Measurements from ENCODE around the gene EXOSC5. TPM values are rescaled to one million over a fixed set of nuclear protein-coding genes. Genes with fewer than 3 reads are reported as not detected.

The EXOSC5 gene
- total and polyA plus RNA-seq, 4 experiments from 2014 or later: 18.2 to 58.6 (median 34.7) TPM

DNA sequence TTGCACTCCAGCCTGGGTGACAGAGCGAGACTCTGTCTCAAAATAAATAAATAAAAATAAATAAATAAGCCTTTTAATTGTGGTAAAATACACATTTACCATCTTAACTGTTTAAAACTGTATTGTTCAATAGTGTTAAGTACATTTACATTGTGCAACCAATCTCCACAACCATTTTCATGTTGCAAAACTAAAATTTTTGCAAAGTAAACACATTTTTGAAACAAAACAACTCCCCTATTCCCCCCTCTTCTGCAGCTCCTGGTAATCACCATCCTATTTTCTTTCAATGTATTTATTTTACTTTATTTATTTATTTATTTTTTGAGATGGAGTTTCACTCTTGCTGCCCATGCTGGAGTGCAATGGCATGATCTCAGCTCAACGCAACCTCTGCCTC, 27.4 kb downstream of the EXOSC5 start:
- H3K27me3 ChIP-seq (ENCODE audit: insufficient read depth, low read length): no peaks in the 10 kb centered on the region
- Mint-ChIP-seq H3K4me3 (no peak overlapping the region), H3K9me3 (no peaks in the 10 kb centered on the region), H3K27ac (no peak overlapping the region), H3K27me3 (no peaks in the 10 kb centered on the region), H3K4me1 (peaks cover 0 to 4% (median 3%) of the 10 kb centered on the region in 4 donors), H3K36me3 (no peaks in the 10 kb centered on the region)
- intact Hi-C loops (cut with micrococcal nuclease): no loop called here
- ChIA-PET CTCF (ENCODE audit: partially characterized antibody) (interaction anchor here (1.0 to 1.4 kb wide), 2 partner anchors 14 to 32 kb away, joined by 3 to 4 read pairs; no protein-coding TSS in a partner anchor), POLR2A (ENCODE audit: partially characterized antibody) (no interaction called here)
- DNase-seq: no peak
- no peak overlapping the region for H3K27ac ChIP-seq (ENCODE audit: low read depth, low read length)
- H3K9me3 ChIP-seq (ENCODE audit: control insufficient read depth in 1 of 2, low read length in 2 of 2): no peaks in the 10 kb centered on the region
- H3K4me1 ChIP-seq (ENCODE audit: insufficient read depth, low read length): peaks cover 3% of the 10 kb centered on the region
- no peaks in the 10 kb centered on the region for H3K36me3 ChIP-seq (ENCODE audit: insufficient read depth, low read length)
- no peak overlapping the region for H3K4me3 ChIP-seq (ENCODE audit: low read length in 2 of 2)

DNA sequence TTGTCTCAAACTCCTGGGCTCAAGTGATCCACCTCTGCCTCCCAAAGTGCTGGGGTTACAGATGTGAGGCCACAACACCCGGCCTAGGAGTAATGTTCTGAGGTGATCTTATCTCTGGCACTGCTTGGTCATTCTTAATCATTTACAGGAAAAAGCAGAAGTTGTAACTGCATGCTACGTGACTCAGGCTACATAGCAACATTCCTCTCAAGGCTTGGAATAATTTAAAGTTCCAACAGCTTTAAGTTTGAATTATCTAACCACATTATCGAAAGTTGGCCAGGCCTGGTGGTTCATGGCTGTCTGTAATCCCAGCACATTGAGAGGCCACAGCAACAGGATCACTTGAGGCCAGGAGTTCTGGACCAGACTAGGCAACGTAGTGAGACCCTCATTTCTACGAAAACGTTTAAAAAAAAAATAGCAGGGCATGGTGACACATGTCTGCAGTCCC, 29.3 kb downstream of the EXOSC5 start:
- peaks cover 16% of the 10 kb centered on the region for H3K4me1 ChIP-seq (ENCODE audit: insufficient read depth, low read length)

DNA sequence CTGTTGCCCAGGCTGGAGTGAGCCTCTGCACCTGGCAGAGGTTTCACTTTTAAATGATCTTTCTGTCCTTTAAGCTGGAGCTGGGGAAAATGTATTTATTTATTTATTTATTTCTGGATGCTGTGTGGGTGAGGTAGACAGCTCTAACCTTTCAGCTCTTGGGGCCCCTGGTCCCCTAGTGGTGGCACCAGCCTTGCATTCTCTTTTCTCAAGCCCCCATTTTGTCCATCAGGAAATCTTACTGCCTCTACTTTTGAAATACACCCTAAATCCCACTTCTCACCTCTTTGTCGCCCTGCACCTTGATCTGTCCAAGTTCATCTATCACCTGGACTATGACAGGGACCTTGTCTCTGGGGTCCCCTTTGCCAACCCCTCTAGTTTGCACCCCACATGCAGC, 31.1 kb downstream of the EXOSC5 start:
- ChIA-PET CTCF (ENCODE audit: partially characterized antibody) (interaction anchor here (3.0 to 4.9 kb wide), 3 partner anchors 11 to 65 kb away, joined by 8 to 48 read pairs (median 30); no protein-coding TSS in a partner anchor), POLR2A (ENCODE audit: partially characterized antibody) (interaction anchor here (0.5 to 6.3 kb wide), 4 partner anchors 14 to 1545 kb away, joined by 3 to 184 read pairs (median 50); partner anchors contain the start of genes CCDC97, HNRNPUL1 and TGFB1)
- no peaks in the 10 kb centered on the region for H3K9me3 Mint-ChIP-seq
- Histone ChIP-seq H3K4me3 (ENCODE audit: low read length in 2 of 2) (no peak overlapping the region), H3K27ac (ENCODE audit: low read depth, low read length) (no peak overlapping the region), H3K36me3 (ENCODE audit: insufficient read depth, low read length) (no peaks in the 10 kb centered on the region), H3K27me3 (ENCODE audit: insufficient read depth, low read length) (no peaks in the 10 kb centered on the region), H3K4me1 (ENCODE audit: insufficient read depth, low read length) (peaks cover 24% of the 10 kb centered on the region), H3K9me3 (ENCODE audit: control insufficient read depth in 1 of 2, low read length in 2 of 2) (no peaks in the 10 kb centered on the region)
- H3K4me1 Mint-ChIP-seq: peaks cover 15 to 27% (median 19%) of the 10 kb centered on the region in 4 donors
- no peak for DNase-seq
- no peaks in the 10 kb centered on the region for H3K27me3 Mint-ChIP-seq
- H3K36me3 Mint-ChIP-seq: peaks cover 0 to 12% of the 10 kb centered on the region in 2 donors
- intact Hi-C loops (cut with micrococcal nuclease): no loop called here
- H3K4me3 Mint-ChIP-seq: peak overlapping the region in 2 of 8 donors; percentile 4 to 20
- peak overlapping the region in 6 of 7 donors; percentile 37 to 79 (median 67) for H3K27ac Mint-ChIP-seq

More for the DNA sequence above, 29.3 kb downstream of the EXOSC5 start:
- Histone ChIP-seq H3K36me3 (ENCODE audit: insufficient read depth, low read length) (no peaks in the 10 kb centered on the region), H3K27ac (ENCODE audit: low read depth, low read length) (no peak overlapping the region), H3K9me3 (ENCODE audit: control insufficient read depth in 1 of 2, low read length in 2 of 2) (no peaks in the 10 kb centered on the region), H3K4me3 (ENCODE audit: low read length in 2 of 2) (no peak overlapping the region), H3K27me3 (ENCODE audit: insufficient read depth, low read length) (no peaks in the 10 kb centered on the region)
- intact Hi-C loops (cut with micrococcal nuclease): no loop called here
- no peaks in the 10 kb centered on the region for H3K9me3 Mint-ChIP-seq
- peaks cover 0 to 8% of the 10 kb centered on the region in 2 donors for H3K36me3 Mint-ChIP-seq
- POLR2A ChIA-PET (ENCODE audit: partially characterized antibody): interaction anchor here (0.9 kb wide), 1 partner anchor 13 kb away, joined by 3 read pairs; no protein-coding TSS in a partner anchor
- H3K27me3 Mint-ChIP-seq: no peaks in the 10 kb centered on the region
- DNase-seq: no peak
- no peak overlapping the region for H3K27ac Mint-ChIP-seq
- no peak overlapping the region for H3K4me3 Mint-ChIP-seq
- CTCF ChIA-PET (ENCODE audit: partially characterized antibody): no interaction called here
- peaks cover 9 to 20% (median 13%) of the 10 kb centered on the region in 4 donors for H3K4me1 Mint-ChIP-seq

DNA sequence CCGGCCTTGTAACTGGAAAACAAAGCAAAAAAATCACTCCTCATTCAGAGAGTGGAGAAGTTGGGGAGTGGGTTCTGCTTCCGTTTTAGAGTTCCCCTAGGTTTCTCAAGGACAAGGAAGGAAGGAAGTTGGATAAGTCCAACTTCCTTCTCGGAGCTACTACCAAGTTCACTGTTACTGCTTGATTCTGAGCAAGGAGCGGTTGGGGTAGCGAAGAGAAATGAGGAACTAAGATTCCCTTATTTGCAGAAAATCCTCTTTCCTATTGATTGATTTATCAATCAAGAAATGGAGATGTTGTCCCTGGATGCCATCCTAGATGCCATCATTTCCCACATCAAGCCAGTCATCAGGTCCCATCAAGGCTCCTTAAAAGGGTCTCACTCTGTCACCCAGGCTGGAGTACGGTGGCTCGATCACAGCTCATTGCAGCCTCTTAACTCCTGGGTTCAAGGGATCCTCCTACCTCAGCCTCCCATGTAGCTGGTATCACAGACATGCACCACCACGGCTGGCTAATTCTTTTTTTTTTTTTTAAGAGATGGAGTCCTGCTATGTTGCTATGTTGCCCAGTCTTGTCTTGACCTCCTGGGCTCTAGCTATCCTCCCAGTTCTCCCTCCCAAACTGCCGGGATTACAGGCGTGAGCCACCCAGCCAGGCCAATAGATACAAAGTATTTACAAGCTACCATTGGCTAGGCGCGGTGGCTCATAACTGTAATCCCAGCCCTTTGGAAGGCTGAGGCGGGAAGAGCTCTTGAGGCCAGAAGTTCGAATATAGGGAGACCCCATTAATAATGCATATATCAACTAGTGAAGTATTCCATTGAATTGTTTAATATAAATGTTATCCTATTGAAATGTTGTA, 32.4 kb downstream of the EXOSC5 start:
- peaks cover 15 to 36% (median 21%) of the 10 kb centered on the region in 4 donors for H3K4me1 Mint-ChIP-seq
- no peaks in the 10 kb centered on the region for H3K27me3 Mint-ChIP-seq
- Histone ChIP-seq H3K9me3 (ENCODE audit: control insufficient read depth in 1 of 2, low read length in 2 of 2) (no peaks in the 10 kb centered on the region), H3K4me1 (ENCODE audit: insufficient read depth, low read length) (peaks cover 24% of the 10 kb centered on the region), H3K36me3 (ENCODE audit: insufficient read depth, low read length) (no peaks in the 10 kb centered on the region), H3K27me3 (ENCODE audit: insufficient read depth, low read length) (no peaks in the 10 kb centered on the region), H3K4me3 (ENCODE audit: low read length in 2 of 2) (peak overlapping the region; percentile 77 to 91), H3K27ac (ENCODE audit: low read depth, low read length) (peak overlapping the region; percentile 99)
- intact Hi-C loops (cut with micrococcal nuclease): loop anchor here (1.0 kb wide), 2 partner anchors 13 to 33 kb away; partner anchors contain the start of genes BCKDHA and EXOSC5
- ChIA-PET CTCF (ENCODE audit: partially characterized antibody) (interaction anchor here (0.7 to 4.9 kb wide), 13 partner anchors 9 to 231 kb away, joined by 3 to 48 read pairs (median 5); no protein-coding TSS in a partner anchor), POLR2A (ENCODE audit: partially characterized antibody) (interaction anchor here (0.5 to 6.3 kb wide), 23 partner anchors 8 to 752 kb away, joined by 3 to 184 read pairs (median 8); partner anchors contain the start of genes B3GNT8, CCDC97, DMAC2 and HNRNPUL1)
- no peak for DNase-seq
- peak overlapping the region; percentile 97 to 100 (median 100) for H3K27ac Mint-ChIP-seq
- peaks cover 0 to 12% of the 10 kb centered on the region in 2 donors for H3K36me3 Mint-ChIP-seq
- no peaks in the 10 kb centered on the region for H3K9me3 Mint-ChIP-seq
- H3K4me3 Mint-ChIP-seq: peak overlapping the region; percentile 93 to 98 (median 95)

DNA sequence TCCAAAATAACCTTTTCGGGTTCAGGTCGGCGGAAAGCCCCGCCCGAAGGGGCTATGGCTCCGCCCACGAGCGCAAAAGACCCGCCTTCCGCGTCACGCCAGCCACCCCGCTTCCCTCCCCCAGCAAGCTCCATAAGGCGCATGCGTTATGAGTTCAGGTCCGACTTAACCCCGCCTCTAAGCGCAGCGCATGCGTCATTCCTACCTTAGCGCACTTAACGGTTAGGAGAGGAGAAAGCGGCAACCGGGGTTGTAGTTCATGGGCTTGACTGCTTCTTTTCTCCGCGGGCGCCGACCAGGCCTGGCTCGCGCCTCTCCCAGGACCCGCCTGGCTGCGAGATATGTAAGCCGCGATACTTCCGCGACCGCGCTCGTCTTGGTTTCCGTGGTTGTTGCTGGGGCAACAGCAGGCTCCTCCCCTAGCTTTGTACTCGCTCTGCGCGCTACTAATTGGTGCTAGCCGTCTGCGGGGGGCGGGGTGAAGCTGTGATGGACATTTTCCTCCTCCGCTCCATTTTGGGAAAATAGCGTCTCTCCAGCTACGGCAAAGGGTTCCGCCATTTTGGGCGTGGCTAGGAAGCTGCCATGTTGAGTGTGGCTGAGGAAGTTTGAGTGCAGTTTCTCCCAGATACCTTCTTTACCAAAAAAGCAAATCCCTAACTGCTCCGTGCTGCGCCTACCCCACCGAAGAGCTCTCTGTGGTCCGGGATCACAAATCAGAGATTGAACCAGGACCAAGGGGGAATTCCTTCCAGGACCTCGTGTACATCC, 33.2 kb downstream of the EXOSC5 start, which contains the start of gene B9D2:
B9D2 (minus strand) TSS at position 397 of the 771 bp plus-strand sequence. CDS start 630 bp downstream, outside the sequence.
- peak; percentile 98 to 99 (median 99) for DNase-seq
- peak within 1 kb of the TSS; percentile 93 to 98 (median 95) for H3K4me3 Mint-ChIP-seq

DNA sequence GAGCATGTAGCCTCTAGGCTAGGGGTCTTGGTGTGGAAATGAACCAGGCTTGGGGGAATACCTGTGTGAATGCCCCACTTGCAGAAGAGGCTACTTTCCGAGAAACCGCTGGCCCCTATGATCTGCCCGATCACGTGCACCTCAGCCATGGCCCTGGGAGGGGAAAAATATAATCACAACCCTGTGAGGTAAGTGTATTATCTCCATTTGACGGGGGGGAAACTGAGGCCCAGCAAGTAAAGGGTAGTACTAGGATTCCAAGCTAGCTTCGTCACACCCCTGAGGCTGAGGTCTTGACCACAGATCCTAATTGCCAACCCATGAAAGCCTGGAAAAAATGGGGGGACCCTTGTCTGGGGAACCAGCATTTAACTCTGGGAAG, 33.8 kb downstream of the EXOSC5 start:
- no peak for DNase-seq
- CTCF ChIA-PET (ENCODE audit: partially characterized antibody): interaction anchor here (0.5 to 4.9 kb wide), 15 partner anchors 8 to 233 kb away, joined by 3 to 48 read pairs (median 5); no protein-coding TSS in a partner anchor
- Histone ChIP-seq H3K27ac (ENCODE audit: low read depth, low read length) (peak overlapping the region; percentile 99), H3K4me3 (ENCODE audit: low read length in 2 of 2) (peak overlapping the region; percentile 77 to 91), H3K9me3 (ENCODE audit: control insufficient read depth in 1 of 2, low read length in 2 of 2) (no peaks in the 10 kb centered on the region), H3K4me1 (ENCODE audit: insufficient read depth, low read length) (peaks cover 30% of the 10 kb centered on the region), H3K36me3 (ENCODE audit: insufficient read depth, low read length) (no peaks in the 10 kb centered on the region), H3K27me3 (ENCODE audit: insufficient read depth, low read length) (no peaks in the 10 kb centered on the region)
- peaks cover 0 to 12% of the 10 kb centered on the region in 2 donors for H3K36me3 Mint-ChIP-seq
- POLR2A ChIA-PET (ENCODE audit: partially characterized antibody): interaction anchor here (0.5 to 6.3 kb wide), 29 partner anchors 11 to 1917 kb away, joined by 3 to 184 read pairs (median 4); partner anchors contain the start of genes ACTMAP, B3GNT8, CCDC97 and DMAC2
- intact Hi-C loops (cut with micrococcal nuclease): loop anchor here (1.0 kb wide), 2 partner anchors 9 to 100 kb away; no protein-coding TSS in a partner anchor
- peak overlapping the region; percentile 93 to 98 (median 95) for H3K4me3 Mint-ChIP-seq
- H3K27me3 Mint-ChIP-seq: no peaks in the 10 kb centered on the region
- H3K27ac Mint-ChIP-seq: peak overlapping the region; percentile 97 to 100 (median 100)
- peaks cover 18 to 48% (median 26%) of the 10 kb centered on the region in 4 donors for H3K4me1 Mint-ChIP-seq
- no peaks in the 10 kb centered on the region for H3K9me3 Mint-ChIP-seq

More for the DNA sequence above, 33.2 kb downstream of the EXOSC5 start, which contains the start of gene B9D2:
- Histone ChIP-seq H3K27ac (ENCODE audit: low read depth, low read length) (peak within 1 kb of the TSS; percentile 99), H3K27me3 (ENCODE audit: insufficient read depth, low read length) (no peaks in the 10 kb centered on the region), H3K4me1 (ENCODE audit: insufficient read depth, low read length) (peaks cover 24% of the 10 kb centered on the region), H3K4me3 (ENCODE audit: low read length in 2 of 2) (peak within 1 kb of the TSS; percentile 77 to 91), H3K36me3 (ENCODE audit: insufficient read depth, low read length) (no peaks in the 10 kb centered on the region), H3K9me3 (ENCODE audit: control insufficient read depth in 1 of 2, low read length in 2 of 2) (no peaks in the 10 kb centered on the region)
- Mint-ChIP-seq H3K36me3 (peaks cover 0 to 12% of the 10 kb centered on the region in 2 donors), H3K4me1 (peaks cover 15 to 45% (median 23%) of the 10 kb centered on the region in 4 donors), H3K9me3 (no peaks in the 10 kb centered on the region), H3K27ac (peak within 1 kb of the TSS; percentile 97 to 100 (median 100)), H3K27me3 (no peaks in the 10 kb centered on the region)
- intact Hi-C loops (cut with micrococcal nuclease): loop anchor here (1.0 kb wide), 4 partner anchors 10 to 101 kb away; partner anchors contain the start of genes BCKDHA and EXOSC5
- CTCF ChIA-PET (ENCODE audit: partially characterized antibody): interaction anchor here (0.5 to 4.9 kb wide), 18 partner anchors 9 to 232 kb away, joined by 3 to 48 read pairs (median 4); no protein-coding TSS in a partner anchor
- POLR2A ChIA-PET (ENCODE audit: partially characterized antibody): interaction anchor here (0.5 to 6.3 kb wide), 35 partner anchors 9 to 1918 kb away, joined by 3 to 184 read pairs (median 3); partner anchors contain the start of genes ACTMAP, B3GNT8, CCDC97 and DMAC2

Data from CD4-positive, alpha-beta memory T cell (primary cell).